K562 (cell line): ENCODE measurements around the gene ANXA3. TPM values are rescaled to one million over a fixed set of nuclear protein-coding genes. Genes with fewer than 3 reads are reported as not detected.
A peak's percentile ranks its signal among the peaks of the same experiment; 100 is the strongest.

ENCODE experiments used
- ATAC-seq: fragments of 200-7000 bp; cut with Tn5 transposase; 3 replicates; pipeline ENCODE4 v1.9.1; 2020; ENCODE audit warnings: moderate library complexity
- BruUV-seq: library from RNA; stranded (reverse); fragments of 400-500 nt; replicated peaks from 2 replicates; lab custom pipeline; 2021; lab: Mats Ljungman, UMichigan
- CTCF ChIA-PET: fragments of 300-600 bp; formaldehyde crosslinking; extraction: SDS; loops from one replicate; lab custom pipeline; 2021; ENCODE audit warnings: low intra/inter-chr PET ratio; lab: Yijun Ruan, JAX
- POLR2A ChIA-PET: fragments of 300-600, 350-650 bp; sonication (Branson Sonifier 250); formaldehyde crosslinking; extraction: SDS; loops from one replicate; lab custom pipeline; 2021; ENCODE audit warnings: antibody characterized with exemption, inconsistent platforms; lab: Yijun Ruan, JAX
- DNase-seq, 4 experiments: peaks; one replicate each; pipeline versions ENCODE4 v3.0.0 to v3.0.0-alpha.2; 2011 to 2018; ENCODE audit warnings: low spot score in 3 of 4, mixed read lengths in 3 of 4; ENCODE audit errors: extremely low read depth in 1 of 4
- FAIRE-seq: peaks from 2 replicates; lab custom pipeline; 2011; peaks lifted over from hg19 to GRCh38; lab: Jason Lieb, UNC
- H2AFZ ChIP-seq: 2 replicates; pipeline ENCODE4 v1.6.0; 2011; ENCODE audit warnings: low read depth, low read length, control low read depth, inconsistent platforms
- H3K27ac ChIP-seq: fragments of 200-600 bp; 3 replicates; pipeline ENCODE4 v1.8.0; 2011; ENCODE audit warnings: low read depth, mild to moderate bottlenecking, control low read depth, inconsistent platforms, low read length, moderate library complexity, mixed read lengths; ENCODE audit errors: extremely low read depth
- H3K27me3 ChIP-seq, 2 experiments: fragments of 300-600 bp in 1 of 2; 2 replicates in 1 of 2; 3 replicates in 1 of 2; pipeline versions ENCODE4 v1.6.0 to v1.8.0; 2011; ENCODE audit warnings: inconsistent platforms in 2 of 2, low read length in 2 of 2, mild to moderate bottlenecking in 1 of 2, mixed read lengths in 1 of 2, moderate library complexity in 1 of 2; ENCODE audit not compliant: control insufficient read depth in 2 of 2, insufficient read depth in 2 of 2
- H3K36me3 ChIP-seq: fragments of 300-600 bp; 3 replicates; pipeline ENCODE4 v1.8.0; 2011; ENCODE audit warnings: mild to moderate bottlenecking, low read length, inconsistent platforms; ENCODE audit not compliant: control insufficient read depth, insufficient read depth
- H3K4me1 ChIP-seq, 2 experiments: fragments of 200-600 bp in 1 of 2; replicated peaks in 1 of 2; 2 replicates in 1 of 2; 3 replicates in 1 of 2; pipeline versions ENCODE4 v1.5.1 to v1.8.0; 2011; ENCODE audit warnings: inconsistent platforms in 2 of 2, low read length in 2 of 2, mild to moderate bottlenecking in 1 of 2, mixed read lengths in 1 of 2, moderate library complexity in 1 of 2; ENCODE audit not compliant: control insufficient read depth in 2 of 2, insufficient read depth in 2 of 2
- H3K4me2 ChIP-seq: 2 replicates; pipeline ENCODE4 v1.6.1; 2011; ENCODE audit warnings: low read length, control low read depth, inconsistent platforms, mixed read lengths; ENCODE audit not compliant: insufficient read depth
- H3K4me3 ChIP-seq: fragments of 200-600 bp; sonication (generic), shearing (Covaris generic); 2 replicates; pipeline ENCODE4 v1.5.1; 2016; ENCODE audit warnings: control low read depth, inconsistent platforms
- H3K79me2 ChIP-seq: fragments of 200-600 bp; 3 replicates; pipeline ENCODE4 v1.8.0; 2011; ENCODE audit warnings: low read length, inconsistent platforms; ENCODE audit not compliant: control insufficient read depth, insufficient read depth
- H3K9ac ChIP-seq, 2 experiments: 2 replicates each; pipeline versions ENCODE4 v1.6.0 to v1.6.1; 2011; ENCODE audit warnings: low read depth in 2 of 2, low read length in 2 of 2, control low read depth in 1 of 2, inconsistent platforms in 1 of 2, mild to moderate bottlenecking in 1 of 2, mixed read lengths in 1 of 2; ENCODE audit not compliant: insufficient read depth in 1 of 2
- H3K9me1 ChIP-seq: one replicate; pipeline ENCODE4 v1.6.0; 2011; ENCODE audit warnings: inconsistent platforms, mild to moderate bottlenecking, low read length, moderate library complexity; ENCODE audit not compliant: control insufficient read depth, insufficient read depth
- H3K9me3 ChIP-seq: replicated peaks from 2 replicates; pipeline ENCODE4 v1.5.1; 2011; ENCODE audit warnings: low read depth, low read length, inconsistent platforms; ENCODE audit not compliant: control insufficient read depth, insufficient read depth
- H4K20me1 ChIP-seq: replicated peaks from 2 replicates; pipeline ENCODE4 v1.6.1; 2011; ENCODE audit warnings: low read length, inconsistent platforms, mixed read lengths; ENCODE audit not compliant: control insufficient read depth, insufficient read depth
- GABPB2 ChIP-seq: fragments of 250-450 bp; sonication (Bioruptor Pico); conservative IDR thresholded peaks from 2 replicates; pipeline ENCODE4 v1.5.1; 2021; ENCODE audit warnings: mild to moderate bottlenecking
- NFIC ChIP-seq: fragments of 450-650 bp; IDR thresholded peaks from 2 replicates; pipeline ENCODE4 v1.6.1; 2017; ENCODE audit warnings: mild to moderate bottlenecking, inconsistent platforms
- WGBS: fragments of 100-300 bp; shearing (Covaris generic); methylation state at CpG from one replicate; pipeline ENCODE4 v1.1.6; 2016; ENCODE audit warnings: low coverage, mixed read lengths; ENCODE audit not compliant: insufficient coverage; ENCODE audit errors: missing lambda C conversion rate; 5-methylcytosine and 5-hydroxymethylcytosine counted together
- in situ Hi-C: fragments of 300-500 bp; cut with MboI; formaldehyde crosslinking; loops from 4 replicates; pipeline ENCODE4 v1.15.0; 2018; ENCODE audit warnings: inconsistent platforms, mixed read lengths
- intact Hi-C: fragments of 100-400 bp; cut with micrococcal nuclease; formaldehyde crosslinking; loops from 2 replicates; pipeline ENCODE4 v1.14.2; 2022
- polyA plus RNA-seq, 8 experiments: library from polyadenylated mRNA; depleted of rRNA in 4 of 8; stranded (reverse) in 5 of 8; unstranded in 3 of 8; fragments of >200 nt; fragmentation: Nextera tagmentation in 2 of 8; fragmentation: Illumina TruSeq in 1 of 8; extraction: Ambion mirVana in 2 of 8; extraction: Trizol in 1 of 8; gene quantifications; 2 replicates each; pipeline versions ENCODE4 v1.2.1 to v1.2.3, GENCODE V29; 2011 to 2014; ENCODE audit warnings: inconsistent platforms in 1 of 8, missing spikeins in 1 of 8
- total RNA-seq, 7 experiments: library from RNA; depleted of rRNA in 6 of 7; stranded (reverse); fragments of >200 nt in 6 of 7; fragmentation: Illumina TruSeq in 2 of 7; extraction: Trizol in 2 of 7; gene quantifications; 2 replicates each; pipeline versions ENCODE4 v1.2.1 to v1.2.3, GENCODE V29; 2011 to 2021; ENCODE audit warnings: low replicate concordance in 1 of 7
- TF ChIP-seq, protein P1 (sequence below): fragments of 450-650 bp; IDR thresholded peaks from one replicate; pipeline ENCODE4 v1.6.1; 2018; ENCODE audit warnings: mild to moderate bottlenecking, moderate library complexity; ENCODE audit not compliant: partially characterized antibody
- TF ChIP-seq, protein P2 (sequence below): sonication (generic); formaldehyde crosslinking; IDR thresholded peaks from 2 replicates; pipeline ENCODE4 v1.8.0; 2022; ENCODE audit warnings: mild to moderate bottlenecking, missing genetic modification reagents

The ANXA3 gene
- total and polyA plus RNA-seq, 9 of the 15 experiments (the other 6 are each of a cell fraction or from before 2014, with no cell fraction given) = 6.3 to 15.5 (median 9.8) TPM

DNA sequence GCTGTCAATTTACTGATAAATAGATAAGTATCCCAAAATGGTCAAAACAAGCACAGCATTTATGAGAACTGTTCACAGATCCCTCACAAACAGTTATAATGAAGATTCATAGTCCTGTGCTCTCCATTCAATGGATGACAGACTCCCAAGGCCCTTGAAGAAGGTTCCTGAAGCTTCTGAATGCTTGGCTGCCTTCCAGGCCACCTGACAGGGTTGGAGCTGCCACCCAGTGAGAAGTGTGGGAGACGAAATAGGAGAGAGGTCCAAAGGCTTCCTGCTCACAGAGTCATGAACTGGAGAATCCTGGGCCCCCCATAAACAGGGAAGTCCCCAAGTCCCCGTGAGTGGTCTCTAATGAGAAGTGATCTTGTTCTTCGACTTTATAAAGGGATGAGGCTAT lies 26.0 kb upstream of the ANXA3 start:
- ATAC-seq (peak; percentile 37; the same call in 1 of the 3 replicates), FAIRE-seq (peak; percentile 19)
- Histone ChIP-seq H4K20me1 (no peaks in the 10 kb centered on the region), H3K36me3 (no peaks in the 10 kb centered on the region), H3K4me2 (no peak overlapping the region), H3K27me3 (peaks cover 0 to 6% of the 10 kb centered on the region in 2 experiments; a peak in 1 of 5 replicates), H3K9me3 (no peaks in the 10 kb centered on the region)
- WGBS = 3% methylated on average over 3 of the region's 3 CpGs
- no TSS peak for BruUV-seq
- intact Hi-C loops (loop anchor here (10.0 kb wide), 1 partner anchor 339 kb away; no protein-coding TSS in a partner anchor), in situ Hi-C loops (no loop called here)
- CTCF ChIA-PET = no interaction called here
- TF ChIP-seq, protein P1, sequence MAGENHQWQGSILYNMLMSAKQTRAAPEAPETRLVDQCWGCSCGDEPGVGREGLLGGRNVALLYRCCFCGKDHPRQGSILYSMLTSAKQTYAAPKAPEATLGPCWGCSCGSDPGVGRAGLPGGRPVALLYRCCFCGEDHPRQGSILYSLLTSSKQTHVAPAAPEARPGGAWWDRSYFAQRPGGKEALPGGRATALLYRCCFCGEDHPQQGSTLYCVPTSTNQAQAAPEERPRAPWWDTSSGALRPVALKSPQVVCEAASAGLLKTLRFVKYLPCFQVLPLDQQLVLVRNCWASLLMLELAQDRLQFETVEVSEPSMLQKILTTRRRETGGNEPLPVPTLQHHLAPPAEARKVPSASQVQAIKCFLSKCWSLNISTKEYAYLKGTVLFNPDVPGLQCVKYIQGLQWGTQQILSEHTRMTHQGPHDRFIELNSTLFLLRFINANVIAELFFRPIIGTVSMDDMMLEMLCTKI = no peak
- TF ChIP-seq GABPB2 (CRISPR knock-in tag) (no peak), NFIC (peak; percentile 61)
- TF ChIP-seq, protein P2, sequence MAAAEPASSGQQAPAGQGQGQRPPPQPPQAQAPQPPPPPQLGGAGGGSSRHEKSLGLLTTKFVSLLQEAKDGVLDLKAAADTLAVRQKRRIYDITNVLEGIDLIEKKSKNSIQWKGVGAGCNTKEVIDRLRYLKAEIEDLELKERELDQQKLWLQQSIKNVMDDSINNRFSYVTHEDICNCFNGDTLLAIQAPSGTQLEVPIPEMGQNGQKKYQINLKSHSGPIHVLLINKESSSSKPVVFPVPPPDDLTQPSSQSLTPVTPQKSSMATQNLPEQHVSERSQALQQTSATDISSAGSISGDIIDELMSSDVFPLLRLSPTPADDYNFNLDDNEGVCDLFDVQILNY (CRISPR knock-in tag) = no peak
- TF ChIP-seq, all 486 proteins: peak for 1
- H3K27ac ChIP-seq = no peak overlapping the region
- no peak overlapping the region for H3K4me3 ChIP-seq
- H3K79me2 ChIP-seq = no peaks in the 10 kb centered on the region
- H3K9me1 ChIP-seq = no peaks in the 10 kb centered on the region
- peak in 1 of 4 experiments; percentile 25 for DNase-seq
- POLR2A ChIA-PET = interaction anchor here (0.5 kb wide), 1 partner anchor 24 kb away, joined by 3 read pairs; no protein-coding TSS in a partner anchor
- no peak overlapping the region for H3K9ac ChIP-seq
- no peak overlapping the region for H2AFZ ChIP-seq
- peaks cover 0 to 9% of the 10 kb centered on the region in 2 experiments; a peak in 2 of 5 replicates for H3K4me1 ChIP-seq
